ENCODE measurements around the gene ARFRP1. TPM values are rescaled to one million over a fixed set of nuclear protein-coding genes. Genes with fewer than 3 reads are reported as not detected.

The ARFRP1 gene
- total RNA-seq, 6 experiments from 2014 or later = 16.0 to 22.2 (median 20.2) TPM

- Histone ChIP-seq H3K27me3 (no peaks in the 10 kb centered on the region), H3K27ac (peak overlapping the region; percentile 65 to 83 (median 81)), H3K9me3 (no peaks in the 10 kb centered on the region), H3K4me1 (peaks cover 0 to 17% (median 6%) of the 10 kb centered on the region in 4 donors), H3K4me3 (peak overlapping the region; percentile 65 to 94 (median 68)), H3K36me3 (peaks cover 0 to 11% (median 3%) of the 10 kb centered on the region in 4 donors)
- no peak for DNase-seq
- intact Hi-C loops (cut with DNase I) = no loop called here
- peak; percentile 13 to 36 (median 16) for ATAC-seq
- WGBS (ENCODE audit: insufficient coverage, low coverage, low lambda C conversion rate, missing lambda C conversion rate) = 10% methylated on average over 2 of the region's 25 CpGs
- TF ChIP-seq POLR2A (IDR thresholded peaks at IDR 0.05) (no peak), CTCF (IDR thresholded peaks at IDR 0.05) (no peak)
Observed at GRCh38 chr20:63658749-63659187, 49.0 kb downstream of the ARFRP1 start.

- Histone ChIP-seq H3K36me3 (peaks cover 0 to 11% (median 3%) of the 10 kb centered on the region in 4 donors), H3K27me3 (no peaks in the 10 kb centered on the region), H3K4me3 (peak within 1 kb of the TSS; percentile 65 to 94 (median 68)), H3K4me1 (peaks cover 0 to 17% (median 6%) of the 10 kb centered on the region in 4 donors), H3K27ac (peak within 1 kb of the TSS; percentile 65 to 83 (median 81)), H3K9me3 (no peaks in the 10 kb centered on the region)
- 3% methylated on average over 8 of the region's 73 CpGs for WGBS (ENCODE audit: insufficient coverage, low coverage, low lambda C conversion rate, missing lambda C conversion rate)
- intact Hi-C loops (cut with DNase I) = no loop called here
- DNase-seq (peak; percentile 94 to 95 (median 94)), ATAC-seq (peak; percentile 94 to 98 (median 96))
- TF ChIP-seq CTCF (IDR thresholded peaks at IDR 0.05) (no peak), POLR2A (IDR thresholded peaks at IDR 0.05) (no peak)
Observed at GRCh38 chr20:63657937-63658748, 49.6 kb downstream of the ARFRP1 start, which contains the start of gene RTEL1. Gene RTEL1 (plus strand): TSS chr20:63658312. CDS start chr20:63659403, 1,091 bp downstream.

GRCh38 chr20:63657260-63657936, 50.4 kb downstream of the ARFRP1 start:
- no peak for DNase-seq
- intact Hi-C loops (cut with DNase I) = no loop called here

More at GRCh38 chr20:63657260-63657936, 50.4 kb downstream of the ARFRP1 start:
- peak overlapping the region; percentile 65 to 83 (median 81) for H3K27ac ChIP-seq
- peaks cover 0 to 6% of the 10 kb centered on the region in 2 donors for H3K27me3 ChIP-seq
- 73% methylated on average over 8 of the region's 31 CpGs for WGBS (ENCODE audit: insufficient coverage, low coverage, low lambda C conversion rate, missing lambda C conversion rate)
- H3K4me3 ChIP-seq = peak overlapping the region; percentile 65 to 94 (median 68)
- peaks cover 0 to 10% (median 3%) of the 10 kb centered on the region in 4 donors for H3K36me3 ChIP-seq
- no peak for ATAC-seq
- H3K4me1 ChIP-seq = peaks cover 0 to 20% (median 9%) of the 10 kb centered on the region in 4 donors
- H3K9me3 ChIP-seq = no peaks in the 10 kb centered on the region
- TF ChIP-seq POLR2A (IDR thresholded peaks at IDR 0.05) (no peak), CTCF (IDR thresholded peaks at IDR 0.05) (no peak)

All from right lobe of liver (tissue), 6 donors.